HS-5 (cell line): ENCODE data around the gene KRTAP4-16.
"Not testable (repeated sequence)": the region's sequence is repeated elsewhere in the genome, so short reads cannot be mapped to it uniquely, and the experiment has no call there.

Experiments used
- DNase-seq: peaks from one replicate; pipeline ENCODE4 v3.0.0-alpha.2; 2012; ENCODE audit warnings: low read depth

KRTAP4-16 gene

GRCh38 chr17:41101586-41102259 is at the start of gene KRTAP4-16:
KRTAP4-16 (minus strand) TSS chr17:41102209; CDS start chr17:41102209, 0 bp downstream.
- DNase-seq: no peak

- DNase-seq: no peak
Observed at GRCh38 chr17:41151525-41151924, 49.5 kb upstream of the KRTAP4-16 start.

GRCh38 chr17:41150026-41150425 is 48.0 kb upstream of the KRTAP4-16 start:
- no peak for DNase-seq

GRCh38 chr17:41149652-41149985 is 47.6 kb upstream of the KRTAP4-16 start, which contains the start of gene KRTAP4-5:
KRTAP4-5 (minus strand) TSS chr17:41149825; CDS start chr17:41149767, 58 bp downstream.
- no peak for DNase-seq

- not testable (repeated sequence) for DNase-seq
Observed at GRCh38 chr17:41148971-41149651, 47.1 kb upstream of the KRTAP4-16 start.

GRCh38 chr17:41147531-41148204 is 45.7 kb upstream of the KRTAP4-16 start:
- no peak for DNase-seq

GRCh38 chr17:41145261-41145660 is 43.3 kb upstream of the KRTAP4-16 start:
- no peak for DNase-seq

GRCh38 chr17:41144846-41145245 is 42.8 kb upstream of the KRTAP4-16 start:
- DNase-seq: no peak

GRCh38 chr17:41141361-41141760 is 39.4 kb upstream of the KRTAP4-16 start:
- no peak for DNase-seq

GRCh38 chr17:41140360-41141131 is 38.5 kb upstream of the KRTAP4-16 start, which contains the start of gene KRTAP4-6:
KRTAP4-6 (minus strand) TSS chr17:41140544; CDS start chr17:41140487, 57 bp downstream.
- peak; percentile 93 for DNase-seq

- not testable (repeated sequence) for DNase-seq
Observed at GRCh38 chr17:41139865-41140264, 37.9 kb upstream of the KRTAP4-16 start.

GRCh38 chr17:41133880-41134735 is 32.1 kb upstream of the KRTAP4-16 start:
- no peak for DNase-seq

GRCh38 chr17:41131979-41132378 is 30.0 kb upstream of the KRTAP4-16 start:
- peak; percentile 42 for DNase-seq

GRCh38 chr17:41127371-41127770 is 25.4 kb upstream of the KRTAP4-16 start:
- DNase-seq: no peak

- DNase-seq: no peak
Observed at GRCh38 chr17:41126412-41126811, 24.4 kb upstream of the KRTAP4-16 start.

GRCh38 chr17:41125064-41125463 is 23.1 kb upstream of the KRTAP4-16 start:
- no peak for DNase-seq

- not testable (repeated sequence) for DNase-seq
Observed at GRCh38 chr17:41123991-41124371, 22.0 kb upstream of the KRTAP4-16 start, which contains the start of gene KRTAP4-12. KRTAP4-12 (minus strand) TSS chr17:41124182; CDS start chr17:41124122, 60 bp downstream.

GRCh38 chr17:41123292-41123990 is 21.4 kb upstream of the KRTAP4-16 start:
- DNase-seq: not testable (repeated sequence)

GRCh38 chr17:41121742-41122141 is 19.7 kb upstream of the KRTAP4-16 start:
- no peak for DNase-seq
